CD4-positive, alpha-beta T cell treated with Interleukin-1 beta for 1 hour (primary cell): ENCODE results near the gene GFY.
"Not testable (repeated sequence)": the region's sequence is repeated elsewhere in the genome, so short reads cannot be mapped to it uniquely, and the experiment has no call there.

ENCODE experiments used
- DNase-seq, 2 donors: peaks; one replicate each; pipeline ENCODE4 v3.0.0-alpha.2; 2020 to 2022

The GFY gene

GRCh38 chr19:49430172-49430677, 5.0 kb downstream of the GFY start:
- no peak for DNase-seq

GRCh38 chr19:49430678-49431329, 5.6 kb downstream of the GFY start:
- no peak for DNase-seq

GRCh38 chr19:49431330-49431749, 6.2 kb downstream of the GFY start:
- peak; percentile 29 to 37 for DNase-seq

- peak in 1 of 2 donors; percentile 43 for DNase-seq
These were observed 7.2 kb downstream of the GFY start for GRCh38 chr19:49432141-49433073.

GRCh38 chr19:49433240-49433901, 8.2 kb downstream of the GFY start:
- DNase-seq = no peak

GRCh38 chr19:49434907-49435583, 9.9 kb downstream of the GFY start:
- no peak for DNase-seq

GRCh38 chr19:49435670-49436069, 10.5 kb downstream of the GFY start:
- DNase-seq = no peak

- peak; percentile 54 to 67 for DNase-seq
These were observed 11.3 kb downstream of the GFY start for GRCh38 chr19:49436381-49437017.

- DNase-seq = no peak
These were observed 12.0 kb downstream of the GFY start for GRCh38 chr19:49437231-49437630.

- no peak for DNase-seq
These were observed 13.1 kb downstream of the GFY start for GRCh38 chr19:49438261-49438660.

GRCh38 chr19:49439836-49440235, 14.6 kb downstream of the GFY start:
- DNase-seq = no peak

GRCh38 chr19:49440439-49441209, 15.4 kb downstream of the GFY start:
- no peak for DNase-seq

GRCh38 chr19:49441210-49441959, 16.2 kb downstream of the GFY start, which contains the start of gene SLC17A7:
TSS of gene SLC17A7 (minus strand) at chr19:49441527. CDS start at chr19:49441379, 148 bp downstream.
- peak; percentile 50 to 58 for DNase-seq

GRCh38 chr19:49441960-49442350, 16.8 kb downstream of the GFY start:
- no peak for DNase-seq

- DNase-seq = no peak
These were observed 17.2 kb downstream of the GFY start for GRCh38 chr19:49442354-49442753.

- peak; percentile 43 to 60 for DNase-seq
These were observed 17.7 kb downstream of the GFY start for GRCh38 chr19:49442771-49443365.

- peak; percentile 93 for DNase-seq
These were observed 18.3 kb downstream of the GFY start for GRCh38 chr19:49443366-49444099.

- not testable (repeated sequence) for DNase-seq
These were observed 19.0 kb downstream of the GFY start for GRCh38 chr19:49444100-49444700.

- DNase-seq = no peak
These were observed 20.8 kb downstream of the GFY start for GRCh38 chr19:49445997-49446396.
